ENCODE data around the gene NEMP1.

Gene NEMP1

GRCh38 chr12:57078519-57079404 lies at the start of gene NEMP1:
TSS of gene NEMP1 (minus strand) at chr12:57078791. CDS start at chr12:57078745, 46 bp downstream.
- H3K4me3 ChIP-seq (ENCODE audit: insufficient read depth, low read length, poor library complexity, severe bottlenecking): peak within 1 kb of the TSS; percentile 86
- H4K20me1 ChIP-seq (ENCODE audit: low read depth, low read length): no peaks in the 10 kb centered on the region
- peaks cover 3% of the 10 kb centered on the region; the same call in 1 of the 2 replicates for H3F3A ChIP-seq (ENCODE audit: insufficient read depth)
- H3K79me2 ChIP-seq (ENCODE audit: insufficient read depth, low read length): peaks cover 36% of the 10 kb centered on the region
- H3K4me2 ChIP-seq (ENCODE audit: low read depth, low read length, poor library complexity, severe bottlenecking): peak within 1 kb of the TSS; percentile 96
- no peaks in the 10 kb centered on the region for H3K27me3 ChIP-seq (ENCODE audit: low read length)
- H3K9ac ChIP-seq (ENCODE audit: low read length): peak within 1 kb of the TSS; percentile 96
- TF ChIP-seq CTCF (IDR thresholded peaks at IDR 0.05; ENCODE audit: insufficient read depth, low read length, poor library complexity, severe bottlenecking) (no peak), EZH2phosphoT487 (conservative IDR thresholded peaks at IDR 0.05; ENCODE audit: low read length) (no peak)
- H3K9me2 ChIP-seq (replicated peaks; ENCODE audit: insufficient read depth, low read length): no peaks in the 10 kb centered on the region
- H3K27ac ChIP-seq (ENCODE audit: low read depth, low read length): peak within 1 kb of the TSS; percentile 87
- H2AFZ ChIP-seq (ENCODE audit: low read depth, low read length, severe bottlenecking): peak within 1 kb of the TSS; percentile 52
- no peaks in the 10 kb centered on the region for H3K9me3 ChIP-seq (ENCODE audit: insufficient read depth, low read length)
- H3K36me3 ChIP-seq (ENCODE audit: low read length): peaks cover 2% of the 10 kb centered on the region; the same call in 1 of the 2 replicates

- Histone ChIP-seq H3F3A (ENCODE audit: insufficient read depth) (no peaks in the 10 kb centered on the region), H3K4me2 (ENCODE audit: low read depth, low read length, poor library complexity, severe bottlenecking) (peak within 1 kb of the TSS; percentile 93), H3K36me3 (ENCODE audit: low read length) (no peaks in the 10 kb centered on the region), H3K4me3 (ENCODE audit: insufficient read depth, low read length, poor library complexity, severe bottlenecking) (peak within 1 kb of the TSS; percentile 71), H3K27me3 (ENCODE audit: low read length) (no peaks in the 10 kb centered on the region), H2AFZ (ENCODE audit: low read depth, low read length, severe bottlenecking) (peak within 1 kb of the TSS; percentile 100), H4K20me1 (ENCODE audit: low read depth, low read length) (no peaks in the 10 kb centered on the region), H3K27ac (ENCODE audit: low read depth, low read length) (no peak within 1 kb of the TSS), H3K9me2 (replicated peaks; ENCODE audit: insufficient read depth, low read length) (no peaks in the 10 kb centered on the region), H3K79me2 (ENCODE audit: insufficient read depth, low read length) (no peaks in the 10 kb centered on the region), H3K9me3 (ENCODE audit: insufficient read depth, low read length) (no peaks in the 10 kb centered on the region), H3K9ac (ENCODE audit: low read length) (peak within 1 kb of the TSS; percentile 71)
- TF ChIP-seq CTCF (IDR thresholded peaks at IDR 0.05; ENCODE audit: insufficient read depth, low read length, poor library complexity, severe bottlenecking) (no peak), EZH2phosphoT487 (conservative IDR thresholded peaks at IDR 0.05; ENCODE audit: low read length) (no peak)
Measured at GRCh38 chr12:57127726-57128518, 49.3 kb upstream of the NEMP1 start, which contains the start of gene LRP1. TSS of gene LRP1 (plus strand) at chr12:57128483. CDS start at chr12:57128965, 482 bp downstream.

GRCh38 chr12:57127101-57127725 lies 48.6 kb upstream of the NEMP1 start:
- no peak overlapping the region for H3K27ac ChIP-seq (ENCODE audit: low read depth, low read length)

More at GRCh38 chr12:57127101-57127725, 48.6 kb upstream of the NEMP1 start:
- Histone ChIP-seq H3K27me3 (ENCODE audit: low read length) (no peaks in the 10 kb centered on the region), H3K4me2 (ENCODE audit: low read depth, low read length, poor library complexity, severe bottlenecking) (peak overlapping the region; percentile 93), H2AFZ (ENCODE audit: low read depth, low read length, severe bottlenecking) (peak overlapping the region; percentile 100), H3K9me3 (ENCODE audit: insufficient read depth, low read length) (no peaks in the 10 kb centered on the region), H3K9me2 (replicated peaks; ENCODE audit: insufficient read depth, low read length) (no peaks in the 10 kb centered on the region), H4K20me1 (ENCODE audit: low read depth, low read length) (no peaks in the 10 kb centered on the region), H3K36me3 (ENCODE audit: low read length) (no peaks in the 10 kb centered on the region), H3K79me2 (ENCODE audit: insufficient read depth, low read length) (no peaks in the 10 kb centered on the region), H3F3A (ENCODE audit: insufficient read depth) (no peaks in the 10 kb centered on the region), H3K4me3 (ENCODE audit: insufficient read depth, low read length, poor library complexity, severe bottlenecking) (peak overlapping the region; percentile 71), H3K9ac (ENCODE audit: low read length) (peak overlapping the region; percentile 71)
- TF ChIP-seq CTCF (IDR thresholded peaks at IDR 0.05; ENCODE audit: insufficient read depth, low read length, poor library complexity, severe bottlenecking) (peak; percentile 26), EZH2phosphoT487 (conservative IDR thresholded peaks at IDR 0.05; ENCODE audit: low read length) (no peak)

All from SU-DHL-6 (cell line).